ENCODE data around the gene FAM241B. TPM values are rescaled to one million over a fixed set of nuclear protein-coding genes. Genes with fewer than 3 reads are reported as not detected.

Gene FAM241B
- total and polyA plus RNA-seq, 2 donors (not counting 1 experiment from before 2014, with no cell fraction given) = 0.54 to 0.64 TPM

- H3K36me3 ChIP-seq (replicated peaks in 1 of 2; ENCODE audit: control extremely low read depth in 1 of 2, control insufficient read depth in 1 of 2, extremely low read depth in 1 of 2, insufficient read depth in 2 of 2, low read length in 1 of 2) = no peaks in the 10 kb centered on the region
- peaks cover 0 to 2% (median 0%) of the 10 kb centered on the region in 3 donors for H3K9me3 ChIP-seq (ENCODE audit: control extremely low read depth in 1 of 3, control insufficient read depth in 2 of 3, insufficient read depth in 1 of 3, low read length in 2 of 3)
Measured at GRCh38 chr10:69680610-69681009, 50.6 kb downstream of the FAM241B start.

GRCh38 chr10:69681436-69681835 is 51.4 kb downstream of the FAM241B start:
- no peak overlapping the region for H3K4me3 ChIP-seq (ENCODE audit: control extremely low read depth in 1 of 5, extremely low read depth in 1 of 5, insufficient read depth in 1 of 5, low read depth in 2 of 5, low read length in 4 of 5)
- no peak overlapping the region for H2AFZ ChIP-seq (ENCODE audit: insufficient read depth, low read depth, low read length, poor library complexity, severe bottlenecking)
- intact Hi-C loops (cut with micrococcal nuclease) = no loop called here
- DNase-seq (no peak), ATAC-seq (ENCODE audit: low read depth) (no peak)
- H3K4me1 ChIP-seq (ENCODE audit: control insufficient read depth in 2 of 2, insufficient read depth in 2 of 2, low read length in 2 of 2) = no peaks in the 10 kb centered on the region
- H3K79me2 ChIP-seq (ENCODE audit: control insufficient read depth, insufficient read depth, low read length) = no peaks in the 10 kb centered on the region
- H3K4me1 Mint-ChIP-seq = no peaks in the 10 kb centered on the region
- H3K27me3 Mint-ChIP-seq = peaks cover 36% of the 10 kb centered on the region
- H3K9ac ChIP-seq (ENCODE audit: low read length) = no peak overlapping the region
- ChIA-PET POLR2A (no interaction called here), CTCF (no interaction called here)
- no peak overlapping the region for H3K4me3 Mint-ChIP-seq
- no peak overlapping the region for H3K27ac Mint-ChIP-seq
- no peaks in the 10 kb centered on the region for H3K9me3 Mint-ChIP-seq (ENCODE audit: insufficient read depth)
- no peaks in the 10 kb centered on the region for H4K20me1 ChIP-seq (ENCODE audit: control insufficient read depth, insufficient read depth, low read length, poor library complexity, severe bottlenecking)
- peaks cover 0 to 2% (median 0%) of the 10 kb centered on the region in 3 donors for H3K9me3 ChIP-seq (ENCODE audit: control extremely low read depth in 1 of 3, control insufficient read depth in 2 of 3, insufficient read depth in 1 of 3, low read length in 2 of 3)
- no peak overlapping the region for H3K4me2 ChIP-seq (replicated peaks; ENCODE audit: low read depth, low read length, poor library complexity, severe bottlenecking)
- no peaks in the 10 kb centered on the region for H3K36me3 ChIP-seq (replicated peaks in 1 of 2; ENCODE audit: control extremely low read depth in 1 of 2, control insufficient read depth in 1 of 2, extremely low read depth in 1 of 2, insufficient read depth in 2 of 2, low read length in 1 of 2)
- TF ChIP-seq CTCF (IDR thresholded peaks at IDR 0.05) (no peak), EZH2 (IDR thresholded peaks at IDR 0.05; ENCODE audit: borderline replicate concordance, insufficient read depth, low read depth, low read length, poor library complexity, severe bottlenecking) (no peak)
- no peak overlapping the region for H3K27ac ChIP-seq (ENCODE audit: low read length in 2 of 2)
- peaks cover 0 to 2% (median 0%) of the 10 kb centered on the region in 4 experiments for H3K27me3 ChIP-seq (replicated peaks in 1 of 4; ENCODE audit: control extremely low read depth in 1 of 4, control insufficient read depth in 3 of 4, insufficient read depth in 4 of 4, low read length in 3 of 4)
- WGBS (ENCODE audit: insufficient coverage) = 79% methylated on average over 6 of the region's 6 CpGs

More at GRCh38 chr10:69680610-69681009, 50.6 kb downstream of the FAM241B start:
- ChIA-PET POLR2A (no interaction called here), CTCF (no interaction called here)
- 90% methylated on average over 2 of the region's 4 CpGs for WGBS (ENCODE audit: insufficient coverage)
- Mint-ChIP-seq H3K4me1 (no peaks in the 10 kb centered on the region), H3K27me3 (peaks cover 32% of the 10 kb centered on the region), H3K9me3 (ENCODE audit: insufficient read depth) (no peaks in the 10 kb centered on the region), H3K4me3 (no peak overlapping the region), H3K27ac (no peak overlapping the region)
- no peak for TF ChIP-seq EZH2 (IDR thresholded peaks at IDR 0.05; ENCODE audit: borderline replicate concordance, insufficient read depth, low read depth, low read length, poor library complexity, severe bottlenecking)
- TF ChIP-seq CTCF (IDR thresholded peaks at IDR 0.05) = no peak
- intact Hi-C loops (cut with micrococcal nuclease) = no loop called here
- Histone ChIP-seq H3K27me3 (replicated peaks in 1 of 4; ENCODE audit: control extremely low read depth in 1 of 4, control insufficient read depth in 3 of 4, insufficient read depth in 4 of 4, low read length in 3 of 4) (peaks cover 0 to 2% (median 0%) of the 10 kb centered on the region in 4 experiments), H3K4me3 (ENCODE audit: control extremely low read depth in 1 of 5, extremely low read depth in 1 of 5, insufficient read depth in 1 of 5, low read depth in 2 of 5, low read length in 4 of 5) (no peak overlapping the region), H3K4me2 (replicated peaks; ENCODE audit: low read depth, low read length, poor library complexity, severe bottlenecking) (no peak overlapping the region), H3K9ac (ENCODE audit: low read length) (no peak overlapping the region), H4K20me1 (ENCODE audit: control insufficient read depth, insufficient read depth, low read length, poor library complexity, severe bottlenecking) (no peaks in the 10 kb centered on the region), H3K79me2 (ENCODE audit: control insufficient read depth, insufficient read depth, low read length) (no peaks in the 10 kb centered on the region), H3K27ac (ENCODE audit: low read length in 2 of 2) (no peak overlapping the region), H2AFZ (ENCODE audit: insufficient read depth, low read depth, low read length, poor library complexity, severe bottlenecking) (no peak overlapping the region), H3K4me1 (ENCODE audit: control insufficient read depth in 2 of 2, insufficient read depth in 2 of 2, low read length in 2 of 2) (no peaks in the 10 kb centered on the region)
- ATAC-seq (ENCODE audit: low read depth) (no peak), DNase-seq (no peak)
